A549 (cell line): ENCODE data around the gene FAT1. TPM values are rescaled to one million over a fixed set of nuclear protein-coding genes. Genes with fewer than 3 reads are reported as not detected.

Source experiments
- ATAC-seq, 2 experiments: fragments of 200-7000 bp in 1 of 2; fragments of >200 bp in 1 of 2; cut with Nextera tagmentation in 1 of 2; cut with Tn5 transposase in 1 of 2; 3 replicates each; pipeline versions ENCODE4 v1.8.0 to v1.9.1; 2018 to 2020; ENCODE audit warnings: mild to moderate bottlenecking in 1 of 2, moderate library complexity in 1 of 2
- CTCF ChIA-PET: fragments of 300-600 bp; sonication (Branson Sonifier 250); formaldehyde crosslinking; extraction: SDS; loops from one replicate; lab custom pipeline; 2021; ENCODE audit warnings: antibody characterized with exemption, inconsistent platforms; lab: Yijun Ruan, JAX
- POLR2A ChIA-PET: fragments of 350-600 bp; formaldehyde crosslinking; extraction: SDS; loops from one replicate; lab custom pipeline; 2021; ENCODE audit warnings: antibody characterized with exemption, inconsistent platforms; lab: Yijun Ruan, JAX
- DNase-seq, 2 experiments: peaks; one replicate each; pipeline versions ENCODE4 v3.0.0 to v3.0.0-alpha.2; 2011 to 2016; ENCODE audit warnings: low read depth in 1 of 2, low spot score in 1 of 2
- FAIRE-seq: peaks from 2 replicates; lab custom pipeline; 2011; peaks lifted over from hg19 to GRCh38; lab: Jason Lieb, UNC
- H3K27ac ChIP-seq, 2 experiments: fragments of >200 bp; sonication (Bioruptor Twin); formaldehyde crosslinking; 3 replicates each; pipeline ENCODE4 v1.5.1; 2016 to 2017
- H3K4me1 ChIP-seq: fragments of >200 bp; sonication (Bioruptor Twin); formaldehyde crosslinking; 3 replicates; pipeline ENCODE4 v1.6.1; 2016
- H3K4me2 ChIP-seq: fragments of >200 bp; sonication (Bioruptor Twin); formaldehyde crosslinking; 3 replicates; pipeline ENCODE4 v1.6.1; 2016
- H3K4me3 ChIP-seq: fragments of >200 bp; sonication (Bioruptor Twin); formaldehyde crosslinking; 3 replicates; pipeline ENCODE4 v1.5.1; 2016
- H3K9me3 ChIP-seq: fragments of >200 bp; sonication (Bioruptor Twin); formaldehyde crosslinking; 3 replicates; pipeline ENCODE4 v1.6.1; 2016
- BHLHE40 ChIP-seq: IDR thresholded peaks from 2 replicates; pipeline ENCODE4 v1.6.1; 2012; ENCODE audit warnings: low read depth, low read length, inconsistent platforms
- CBX2 ChIP-seq: fragments of 200-600 bp; sonication (generic); IDR thresholded peaks from 2 replicates; pipeline ENCODE4 v1.6.1; 2016; ENCODE audit warnings: low read depth, mild to moderate bottlenecking, borderline replicate concordance
- CEBPB ChIP-seq, 2 experiments: fragments of >200 bp in 1 of 2; sonication (Bioruptor Twin) in 1 of 2; formaldehyde crosslinking in 1 of 2; IDR thresholded peaks; 2 replicates each; pipeline ENCODE4 v1.6.1; 2012 to 2016
- CHD2 ChIP-seq: fragments of 150-350 bp; IDR thresholded peaks from 2 replicates; pipeline ENCODE4 v1.6.1; 2014; ENCODE audit warnings: low read length; ENCODE audit not compliant: partially characterized antibody
- CHD4 ChIP-seq: fragments of 200-600 bp; sonication (generic); IDR thresholded peaks from 2 replicates; pipeline ENCODE4 v1.6.1; 2016; ENCODE audit warnings: antibody characterized with exemption, mild to moderate bottlenecking, borderline replicate concordance
- EHF ChIP-seq: fragments of 250-450 bp; sonication (Bioruptor Pico); IDR thresholded peaks from 2 replicates; pipeline ENCODE4 v1.5.0; 2020; ENCODE audit warnings: mild to moderate bottlenecking
- EHMT2 ChIP-seq: fragments of 200-600 bp; sonication (generic); IDR thresholded peaks from 2 replicates; pipeline ENCODE4 v1.6.1; 2016; ENCODE audit warnings: antibody characterized with exemption, low read depth, mild to moderate bottlenecking, moderate library complexity
- ESRRA ChIP-seq: fragments of 150-350 bp; IDR thresholded peaks from 2 replicates; pipeline ENCODE4 v1.6.1; 2014; ENCODE audit warnings: mild to moderate bottlenecking, low read length, borderline replicate concordance
- HOXA7 ChIP-seq: fragments of 250-450 bp; sonication (Bioruptor Pico); IDR thresholded peaks from 2 replicates; pipeline ENCODE4 v1.5.0; 2020; ENCODE audit warnings: mild to moderate bottlenecking, moderate library complexity
- HOXB5 ChIP-seq: fragments of 250-450 bp; sonication (Bioruptor Pico); IDR thresholded peaks from 2 replicates; pipeline ENCODE4 v1.5.0; 2020; ENCODE audit warnings: mild to moderate bottlenecking, moderate library complexity
- MAZ ChIP-seq: fragments of 150-350 bp; IDR thresholded peaks from 2 replicates; pipeline ENCODE4 v1.6.1; 2014; ENCODE audit warnings: antibody characterized with exemption, low read depth, low read length, borderline replicate concordance
- MYC ChIP-seq: IDR thresholded peaks from 2 replicates; pipeline ENCODE4 v1.6.1; 2012; ENCODE audit warnings: mild to moderate bottlenecking, inconsistent platforms, low read length, improper control_type of control experiment, borderline replicate concordance
- NFE2L2 ChIP-seq: fragments of 150-350 bp; conservative IDR thresholded peaks from 2 replicates; pipeline ENCODE4 v1.6.1; 2014; ENCODE audit warnings: low read length
- NPAS2 ChIP-seq: fragments of 250-450 bp; sonication (Bioruptor Pico); IDR thresholded peaks from 2 replicates; pipeline ENCODE4 v1.8.0; 2022; ENCODE audit warnings: mild to moderate bottlenecking, moderate library complexity, borderline replicate concordance
- PHF8 ChIP-seq: fragments of 200-600 bp; sonication (generic); IDR thresholded peaks from 2 replicates; pipeline ENCODE4 v1.6.1; 2016; ENCODE audit warnings: low read depth, mild to moderate bottlenecking, antibody characterized with exemption, moderate library complexity, borderline replicate concordance
- RCOR1 ChIP-seq: fragments of 150-350 bp; IDR thresholded peaks from 2 replicates; pipeline ENCODE4 v1.6.1; 2014; ENCODE audit warnings: antibody characterized with exemption, low read length, low read depth
- RFX5 ChIP-seq: fragments of 450-650 bp; IDR thresholded peaks from 2 replicates; pipeline ENCODE4 v1.7.1; 2014; ENCODE audit warnings: antibody characterized with exemption, mild to moderate bottlenecking, moderate library complexity
- SREBF2 ChIP-seq: fragments of 450-650 bp; IDR thresholded peaks from 2 replicates; pipeline ENCODE4 v1.6.1; 2014; ENCODE audit warnings: mild to moderate bottlenecking, moderate library complexity
- TP53 ChIP-seq: fragments of 250-450 bp; sonication (Bioruptor Pico); IDR thresholded peaks from 2 replicates; pipeline ENCODE4 v1.5.0; 2021; ENCODE audit warnings: mild to moderate bottlenecking, moderate library complexity
- ZSCAN20 ChIP-seq: fragments of 250-450 bp; sonication (Bioruptor Pico); IDR thresholded peaks from 2 replicates; pipeline ENCODE4 v1.8.0; 2022; ENCODE audit warnings: mild to moderate bottlenecking, moderate library complexity
- WGBS: methylation state at CpG from one replicate; pipeline ENCODE4 v1.1.6; 2017; ENCODE audit errors: missing lambda C conversion rate; 5-methylcytosine and 5-hydroxymethylcytosine counted together
- polyA plus RNA-seq, 4 experiments: library from polyadenylated mRNA; depleted of rRNA in 3 of 4; stranded (reverse); fragments of >200 nt; fragmentation: RNase III in 1 of 4; extraction: RNeasy Plus Mini Kit Qiagen cat#74134 plus additional on column Dnase treatment in 1 of 4; gene quantifications; 2 replicates in 3 of 4; 3 replicates in 1 of 4; pipeline ENCODE4 v1.2.3, GENCODE V29; 2011 to 2017
- TF ChIP-seq, protein P1 (sequence below): fragments of >200 bp; sonication (Bioruptor Twin); formaldehyde crosslinking; IDR thresholded peaks from 3 replicates; pipeline ENCODE4 v1.5.1; 2016
- TF ChIP-seq, protein P2 (sequence below): fragments of 250-450 bp; sonication (Bioruptor Pico); IDR thresholded peaks from 2 replicates; pipeline ENCODE4 v1.5.0; 2021; ENCODE audit warnings: mild to moderate bottlenecking, moderate library complexity, borderline replicate concordance
- TF ChIP-seq, protein P3 (sequence below): IDR thresholded peaks from 2 replicates; pipeline ENCODE4 v1.6.1; 2012
- TF ChIP-seq, protein P4 (sequence below): fragments of 150-350 bp; IDR thresholded peaks from 2 replicates; pipeline ENCODE4 v1.6.1; 2014; ENCODE audit warnings: low read depth, mild to moderate bottlenecking, low read length

FAT1 gene
- polyA plus RNA-seq, 2 of the 4 experiments (the other 2 are of a cell fraction), result 62.2 to 177 TPM

DNA sequence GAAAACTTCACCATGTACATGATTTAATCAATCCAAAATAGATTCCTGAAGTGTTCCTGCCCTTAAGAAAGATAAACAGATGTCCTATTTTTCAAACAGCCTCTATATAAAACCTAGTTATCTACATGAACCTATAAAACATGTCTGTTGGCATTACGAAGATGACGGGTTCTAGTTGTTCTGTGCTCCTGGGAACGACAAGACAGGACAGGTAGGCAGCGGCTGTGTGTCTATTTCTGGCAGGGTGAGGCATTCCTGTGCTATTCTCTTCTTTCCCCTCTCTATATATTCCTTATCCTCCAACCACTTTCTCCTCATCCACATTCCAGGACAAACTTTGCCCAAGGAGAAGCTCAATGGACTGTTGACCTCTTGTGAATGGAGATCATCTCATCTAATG is 6.1 kb downstream of the FAT1 start:
- no peak overlapping the region for H3K4me2 ChIP-seq
- peaks cover 8% of the 10 kb centered on the region; the same call in 2 of the 3 replicates for H3K4me1 ChIP-seq
- no peak for DNase-seq
- CTCF ChIA-PET, result interaction anchor here (1.6 kb wide), 1 partner anchor 131 kb away, joined by 3 read pairs; no protein-coding TSS in a partner anchor
- TF ChIP-seq RCOR1 (no peak), CHD4 (no peak), CBX2 (no peak)
- TF ChIP-seq, protein P1, sequence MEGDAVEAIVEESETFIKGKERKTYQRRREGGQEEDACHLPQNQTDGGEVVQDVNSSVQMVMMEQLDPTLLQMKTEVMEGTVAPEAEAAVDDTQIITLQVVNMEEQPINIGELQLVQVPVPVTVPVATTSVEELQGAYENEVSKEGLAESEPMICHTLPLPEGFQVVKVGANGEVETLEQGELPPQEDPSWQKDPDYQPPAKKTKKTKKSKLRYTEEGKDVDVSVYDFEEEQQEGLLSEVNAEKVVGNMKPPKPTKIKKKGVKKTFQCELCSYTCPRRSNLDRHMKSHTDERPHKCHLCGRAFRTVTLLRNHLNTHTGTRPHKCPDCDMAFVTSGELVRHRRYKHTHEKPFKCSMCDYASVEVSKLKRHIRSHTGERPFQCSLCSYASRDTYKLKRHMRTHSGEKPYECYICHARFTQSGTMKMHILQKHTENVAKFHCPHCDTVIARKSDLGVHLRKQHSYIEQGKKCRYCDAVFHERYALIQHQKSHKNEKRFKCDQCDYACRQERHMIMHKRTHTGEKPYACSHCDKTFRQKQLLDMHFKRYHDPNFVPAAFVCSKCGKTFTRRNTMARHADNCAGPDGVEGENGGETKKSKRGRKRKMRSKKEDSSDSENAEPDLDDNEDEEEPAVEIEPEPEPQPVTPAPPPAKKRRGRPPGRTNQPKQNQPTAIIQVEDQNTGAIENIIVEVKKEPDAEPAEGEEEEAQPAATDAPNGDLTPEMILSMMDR, result no peak
- TF ChIP-seq, all 56 proteins: peak for 0
- no peak for ATAC-seq
- no peak for FAIRE-seq
- Histone ChIP-seq H3K27ac (no peak overlapping the region), H3K9me3 (peaks cover 19% of the 10 kb centered on the region; the same call in 2 of the 3 replicates), H3K4me3 (no peak overlapping the region)
- 93% methylated on average over 4 of the region's 4 CpGs for WGBS
- POLR2A ChIA-PET, result no interaction called here

DNA sequence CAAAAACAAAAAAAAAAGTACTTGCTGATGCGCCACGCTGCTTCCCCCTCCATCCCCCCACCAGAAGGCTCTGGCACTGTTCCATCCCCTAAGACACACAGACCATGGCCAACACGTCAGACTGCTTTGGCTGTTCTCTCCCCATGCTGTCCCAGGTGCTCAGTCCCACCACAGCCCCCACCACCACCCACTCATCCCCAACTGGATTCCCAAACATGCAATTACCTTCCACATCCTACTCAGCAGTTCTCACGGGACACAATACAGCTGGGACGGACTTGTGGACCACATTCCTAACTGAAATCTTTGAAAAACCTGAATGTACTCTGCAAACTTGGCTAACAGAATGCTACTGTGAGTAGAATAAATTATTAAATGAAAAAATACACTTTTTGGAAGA is 8.6 kb downstream of the FAT1 start:
- Histone ChIP-seq H3K27ac (no peak overlapping the region), H3K4me3 (no peak overlapping the region), H3K4me1 (peaks cover 20% of the 10 kb centered on the region; the same call in 2 of the 3 replicates), H3K4me2 (no peak overlapping the region), H3K9me3 (peaks cover 14% of the 10 kb centered on the region; the same call in 1 of the 3 replicates)
- DNase-seq, result no peak
- 94% methylated on average over 5 of the region's 5 CpGs for WGBS
- TF ChIP-seq HOXB5 (CRISPR knock-in tag) (no peak), EHF (no peak), EHMT2 (no peak), TP53 (CRISPR knock-in tag) (no peak), RFX5 (no peak), CEBPB (IDR thresholded peaks at IDR 0.05) (no peak), HOXA7 (CRISPR knock-in tag) (no peak), SREBF2 (no peak), MYC (no peak), ESRRA (no peak)
- TF ChIP-seq, protein P2, sequence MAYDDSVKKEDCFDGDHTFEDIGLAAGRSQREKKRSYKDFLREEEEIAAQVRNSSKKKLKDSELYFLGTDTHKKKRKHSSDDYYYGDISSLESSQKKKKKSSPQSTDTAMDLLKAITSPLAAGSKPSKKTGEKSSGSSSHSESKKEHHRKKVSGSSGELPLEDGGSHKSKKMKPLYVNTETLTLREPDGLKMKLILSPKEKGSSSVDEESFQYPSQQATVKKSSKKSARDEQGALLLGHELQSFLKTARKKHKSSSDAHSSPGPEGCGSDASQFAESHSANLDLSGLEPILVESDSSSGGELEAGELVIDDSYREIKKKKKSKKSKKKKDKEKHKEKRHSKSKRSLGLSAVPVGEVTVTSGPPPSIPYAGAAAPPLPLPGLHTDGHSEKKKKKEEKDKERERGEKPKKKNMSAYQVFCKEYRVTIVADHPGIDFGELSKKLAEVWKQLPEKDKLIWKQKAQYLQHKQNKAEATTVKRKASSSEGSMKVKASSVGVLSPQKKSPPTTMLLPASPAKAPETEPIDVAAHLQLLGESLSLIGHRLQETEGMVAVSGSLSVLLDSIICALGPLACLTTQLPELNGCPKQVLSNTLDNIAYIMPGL (CRISPR knock-in tag), result no peak
- ChIA-PET POLR2A (no interaction called here), CTCF (no interaction called here)
- FAIRE-seq, result no peak
- no peak for ATAC-seq

DNA sequence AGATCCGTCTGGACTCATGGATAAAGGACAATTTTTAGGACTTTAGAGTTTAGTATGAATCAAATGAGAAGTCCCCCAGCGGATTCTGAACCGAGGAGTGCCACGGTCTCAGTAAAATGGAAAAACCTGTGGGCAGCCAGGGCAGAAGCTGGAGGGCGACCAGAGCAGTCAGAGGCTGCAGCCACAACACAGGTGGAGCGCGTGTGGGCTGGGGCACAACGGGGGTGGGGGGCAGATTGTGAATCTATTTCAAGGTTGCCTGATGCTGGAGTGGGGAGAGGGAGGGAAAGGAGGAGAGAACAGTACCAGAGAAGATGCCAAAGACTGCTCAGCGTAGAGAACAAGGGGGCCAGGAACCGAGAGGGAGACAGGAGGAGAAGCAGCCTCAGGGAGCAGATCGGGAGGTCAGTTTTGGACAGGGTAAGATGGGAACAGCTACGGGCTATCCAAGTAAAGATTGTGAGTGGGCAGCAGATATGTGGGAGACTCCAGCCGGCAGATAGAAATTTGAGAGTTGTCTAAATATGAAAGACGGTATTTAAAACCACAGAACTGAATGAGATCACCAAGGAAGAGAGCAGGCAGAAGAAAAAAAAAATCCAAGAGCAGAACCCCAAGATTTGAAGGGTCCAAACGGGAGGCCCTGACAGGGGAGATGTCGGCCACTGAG is 9.5 kb downstream of the FAT1 start:
- POLR2A ChIA-PET, result no interaction called here
- H3K9me3 ChIP-seq, result peaks cover 5% of the 10 kb centered on the region; the same call in 1 of the 3 replicates
- WGBS, result 93% methylated on average over 16 of the region's 16 CpGs
- FAIRE-seq (no peak), DNase-seq (no peak), ATAC-seq (no peak)
- H3K4me3 ChIP-seq, result no peak overlapping the region
- H3K4me1 ChIP-seq, result peaks cover 20% of the 10 kb centered on the region; the same call in 2 of the 3 replicates
- no peak overlapping the region for H3K27ac ChIP-seq
- no peak for TF ChIP-seq PHF8
- no peak for TF ChIP-seq CBX2
- TF ChIP-seq ESRRA, result no peak
- no peak for TF ChIP-seq CEBPB (IDR thresholded peaks at IDR 0.05)
- TF ChIP-seq NFE2L2, result no peak
- TF ChIP-seq BHLHE40, result no peak
- TF ChIP-seq RFX5, result no peak
- no peak for TF ChIP-seq NPAS2 (CRISPR knock-in tag)
- TF ChIP-seq MAZ, result no peak
- TF ChIP-seq SREBF2, result no peak
- TF ChIP-seq, protein P1, result no peak
- TF ChIP-seq ZSCAN20, result no peak
- TF ChIP-seq CHD2, result no peak
- TF ChIP-seq, protein P3, sequence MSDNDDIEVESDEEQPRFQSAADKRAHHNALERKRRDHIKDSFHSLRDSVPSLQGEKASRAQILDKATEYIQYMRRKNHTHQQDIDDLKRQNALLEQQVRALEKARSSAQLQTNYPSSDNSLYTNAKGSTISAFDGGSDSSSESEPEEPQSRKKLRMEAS, result no peak
- TF ChIP-seq, protein P4, sequence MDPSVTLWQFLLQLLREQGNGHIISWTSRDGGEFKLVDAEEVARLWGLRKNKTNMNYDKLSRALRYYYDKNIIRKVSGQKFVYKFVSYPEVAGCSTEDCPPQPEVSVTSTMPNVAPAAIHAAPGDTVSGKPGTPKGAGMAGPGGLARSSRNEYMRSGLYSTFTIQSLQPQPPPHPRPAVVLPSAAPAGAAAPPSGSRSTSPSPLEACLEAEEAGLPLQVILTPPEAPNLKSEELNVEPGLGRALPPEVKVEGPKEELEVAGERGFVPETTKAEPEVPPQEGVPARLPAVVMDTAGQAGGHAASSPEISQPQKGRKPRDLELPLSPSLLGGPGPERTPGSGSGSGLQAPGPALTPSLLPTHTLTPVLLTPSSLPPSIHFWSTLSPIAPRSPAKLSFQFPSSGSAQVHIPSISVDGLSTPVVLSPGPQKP, result no peak
- H3K4me2 ChIP-seq, result no peak overlapping the region
- CTCF ChIA-PET, result no interaction called here
